Activated CD4-positive, CD25-positive, alpha-beta regulatory T cell treated with anti-CD3 and anti-CD28 coated beads, Interleukin-2, amount 50 U/mL, for 24 hours (primary cell): Measurements from ENCODE around the gene PIP4K2A.
"Not testable (repeated sequence)": the region's sequence is repeated elsewhere in the genome, so short reads cannot be mapped to it uniquely, and the experiment has no call there.

Experiments used
- ATAC-seq, 2 donors: fragments of 150-1000 bp; cut with Tn5 transposase; one replicate each; pipeline ENCODE4 v1.10.0; 2021; ENCODE audit warnings: mild to moderate bottlenecking in 1 of 2, moderate library complexity in 1 of 2

PIP4K2A gene

GRCh38 chr10:22714479-22715289, at the start of gene PIP4K2A:
PIP4K2A (minus strand) TSS chr10:22714578; CDS start chr10:22714326, 252 bp downstream.
- peak; percentile 84 to 85 for ATAC-seq

GRCh38 chr10:22761569-22762220, 47.3 kb upstream of the PIP4K2A start:
- no peak for ATAC-seq

- no peak for ATAC-seq
These were observed 45.6 kb upstream of the PIP4K2A start for GRCh38 chr10:22760025-22760424.

DNA sequence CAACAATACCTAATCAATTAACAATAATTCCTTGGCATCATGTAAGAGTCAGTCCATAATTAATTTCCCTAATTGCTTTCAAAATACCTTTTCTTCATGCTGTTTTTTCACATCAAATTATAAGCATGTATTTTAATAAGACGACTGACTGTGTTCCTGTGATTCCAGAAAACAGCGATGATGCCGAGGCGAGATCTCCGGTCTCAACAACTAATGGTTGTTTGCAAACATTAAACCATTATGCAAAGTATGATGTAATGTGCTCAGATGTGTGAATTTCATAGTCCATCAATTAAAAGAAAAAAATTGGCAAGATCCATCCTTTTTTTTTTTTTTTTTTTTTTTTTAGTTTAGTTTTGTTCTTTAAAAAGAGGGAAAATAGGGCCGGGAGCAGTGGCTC, 44.5 kb upstream of the PIP4K2A start:
- no peak for ATAC-seq

DNA sequence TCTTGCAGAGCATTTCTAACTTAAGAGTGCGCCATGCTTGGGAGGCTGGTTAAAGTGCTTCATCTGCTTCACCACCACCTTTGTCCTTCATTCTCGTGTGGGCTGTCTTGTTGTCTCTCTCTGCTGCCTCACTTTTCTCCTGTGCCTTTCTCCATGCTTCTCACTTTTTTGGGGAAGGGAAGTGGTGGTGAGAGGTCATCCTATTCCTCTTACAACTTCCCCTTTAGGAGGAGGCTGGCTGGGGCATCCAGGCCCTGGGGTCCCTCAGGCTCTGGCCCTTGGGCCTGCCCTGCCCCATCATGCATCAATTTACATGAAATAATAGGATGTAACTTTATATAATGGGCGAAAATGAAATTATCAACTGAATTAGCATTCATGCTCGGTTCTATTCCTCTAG, 39.9 kb upstream of the PIP4K2A start:
- ATAC-seq: no peak

DNA sequence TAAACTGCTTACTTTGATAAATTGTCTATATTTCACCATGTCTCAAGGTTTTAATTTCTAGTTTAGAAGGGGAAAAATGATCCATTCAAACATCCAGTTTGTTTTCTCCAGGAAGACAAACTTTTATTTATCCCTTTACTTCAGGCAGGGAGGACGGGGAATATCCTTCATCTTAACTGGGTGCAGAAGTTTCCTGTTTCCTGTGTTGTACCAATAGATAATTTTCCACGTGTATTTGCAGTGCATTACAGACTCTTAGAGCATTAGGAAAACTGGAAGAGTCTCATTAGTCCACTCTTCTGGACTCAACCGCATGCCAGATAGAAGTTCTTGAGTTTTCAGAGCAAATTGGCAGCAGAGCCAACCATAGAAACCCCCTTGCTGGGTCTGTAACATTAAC, 39.4 kb upstream of the PIP4K2A start:
- ATAC-seq: no peak

DNA sequence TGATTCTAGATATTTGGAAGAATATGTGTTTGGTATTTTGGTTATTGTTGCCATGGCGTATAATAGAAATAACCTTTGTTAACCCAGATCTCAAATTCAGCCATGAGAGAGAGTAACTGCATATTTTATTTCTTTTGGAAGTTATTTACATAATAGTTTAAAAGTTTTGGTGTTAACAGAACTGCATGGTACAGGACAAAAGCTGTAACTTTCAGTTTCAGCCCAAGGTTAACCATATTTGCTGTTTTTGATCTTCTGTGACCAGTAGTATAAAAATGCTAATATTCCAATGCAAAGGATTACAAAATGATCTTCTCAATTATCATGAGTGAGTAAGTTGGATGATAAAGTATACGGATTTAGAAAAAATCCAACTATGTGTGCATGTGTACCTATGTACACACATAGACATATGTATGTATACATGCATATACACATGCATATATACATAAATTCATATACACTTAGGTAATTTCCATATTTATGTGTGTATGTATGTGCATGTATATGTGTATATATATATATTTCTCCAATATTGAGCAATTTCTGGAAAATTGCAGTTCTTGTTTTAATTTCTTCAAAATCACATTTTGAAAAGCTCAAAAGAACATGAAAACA, 38.0 kb upstream of the PIP4K2A start:
- ATAC-seq: no peak

DNA sequence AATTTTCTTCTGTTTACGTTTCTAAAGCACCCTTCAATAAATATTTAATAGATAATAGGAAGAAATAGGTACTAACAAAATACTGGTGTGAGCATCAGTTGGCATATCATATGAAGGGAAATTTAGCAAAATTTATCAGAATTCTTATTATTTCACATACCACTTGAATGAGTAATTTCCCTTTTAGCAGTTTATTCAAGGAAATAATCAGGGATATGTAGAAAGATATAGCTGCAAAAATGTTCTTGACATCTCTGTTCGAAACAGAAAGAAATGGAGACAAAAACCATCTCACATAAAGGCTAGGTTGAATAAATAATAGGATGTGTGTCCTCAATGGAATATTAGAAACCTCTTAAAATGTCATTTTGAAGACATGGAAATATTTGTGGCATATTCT, 35.8 kb upstream of the PIP4K2A start:
- ATAC-seq: no peak

DNA sequence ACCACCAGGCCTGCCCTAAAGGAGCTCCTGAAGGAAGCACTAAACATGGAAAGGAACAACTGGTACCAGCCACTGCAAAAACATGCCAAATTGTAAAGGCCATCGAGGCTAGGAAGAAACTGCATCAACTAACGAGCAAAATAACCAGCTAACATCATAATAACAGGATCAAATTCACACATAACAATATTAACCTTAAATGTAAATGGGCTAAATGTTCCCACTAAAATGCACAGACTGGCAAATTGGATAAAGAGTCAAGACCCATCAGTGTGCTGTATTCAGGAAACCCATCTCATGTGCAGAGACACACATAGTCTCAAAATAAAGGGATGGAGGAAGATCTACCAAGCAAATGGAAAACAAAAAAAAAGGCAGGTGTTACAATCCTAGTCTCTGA, 30.5 kb upstream of the PIP4K2A start:
- not testable (repeated sequence) for ATAC-seq

DNA sequence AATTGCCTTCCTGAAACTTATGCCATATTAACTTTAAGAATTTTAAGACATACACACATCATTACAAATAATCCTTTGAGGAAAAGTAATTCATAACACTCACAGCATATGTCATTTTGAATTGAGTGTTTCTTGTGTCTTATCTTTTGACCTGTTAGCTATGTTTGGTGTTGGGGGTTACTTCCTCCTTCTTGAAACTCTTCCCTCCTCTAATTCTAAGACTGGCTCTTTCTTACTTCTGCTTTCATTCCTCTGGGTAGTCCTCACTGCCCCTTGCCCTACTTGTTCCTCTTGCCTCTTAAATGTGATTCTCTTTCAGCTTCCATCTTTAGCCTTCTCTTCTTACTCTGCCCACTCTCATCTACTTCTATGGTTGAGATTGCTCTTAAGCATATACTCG, 28.3 kb upstream of the PIP4K2A start:
- ATAC-seq: peak in 1 of 2 donors; percentile 24

- ATAC-seq: not testable (repeated sequence)
These were observed 27.3 kb upstream of the PIP4K2A start for GRCh38 chr10:22741631-22742030.

GRCh38 chr10:22740180-22740579, 25.8 kb upstream of the PIP4K2A start:
- ATAC-seq: no peak

- no peak for ATAC-seq
These were observed 23.2 kb upstream of the PIP4K2A start for GRCh38 chr10:22737587-22737986.

GRCh38 chr10:22736134-22736533, 21.8 kb upstream of the PIP4K2A start:
- ATAC-seq: no peak

DNA sequence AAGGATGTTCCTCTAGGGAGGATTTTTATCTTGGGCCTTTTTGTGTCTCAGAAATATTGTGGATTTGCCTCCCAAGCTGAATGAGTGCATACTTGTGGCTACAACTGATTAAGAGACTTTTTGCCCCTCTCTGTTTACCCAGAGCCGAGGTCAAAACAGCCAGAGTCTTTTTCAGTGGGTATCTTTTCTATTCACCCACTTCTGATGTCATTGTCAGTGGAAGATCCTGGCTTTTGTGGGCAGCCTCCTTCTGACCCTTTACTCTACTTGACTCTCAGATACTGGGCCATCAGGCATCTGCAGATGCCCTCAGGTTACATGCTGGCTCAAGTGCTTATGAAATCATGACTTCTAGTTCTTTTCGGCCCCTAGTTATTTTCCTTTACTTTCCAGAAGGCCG, 19.6 kb upstream of the PIP4K2A start:
- no peak for ATAC-seq

- ATAC-seq: no peak
These were observed 13.3 kb upstream of the PIP4K2A start for GRCh38 chr10:22727663-22728062.

DNA sequence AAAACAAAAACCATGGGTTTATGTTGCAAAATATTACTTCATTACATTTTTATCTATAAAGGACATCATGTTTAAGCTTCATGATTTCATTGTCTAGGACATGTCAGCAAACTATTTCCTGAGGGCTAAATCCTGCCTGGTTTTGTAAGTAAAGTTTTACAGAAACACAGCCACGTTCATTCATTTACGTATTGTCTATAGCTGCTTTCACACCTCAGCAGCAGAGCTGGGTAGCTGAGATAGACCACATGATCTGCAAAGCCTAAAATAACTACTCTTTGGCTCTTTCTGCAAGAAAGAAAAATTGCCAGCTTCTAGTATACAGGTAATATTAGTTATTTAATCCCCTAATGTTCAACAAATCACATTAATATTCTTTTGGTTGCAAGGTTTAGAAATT, 12.7 kb upstream of the PIP4K2A start:
- no peak for ATAC-seq

- no peak for ATAC-seq
These were observed 10.4 kb upstream of the PIP4K2A start for GRCh38 chr10:22724773-22725172.

DNA sequence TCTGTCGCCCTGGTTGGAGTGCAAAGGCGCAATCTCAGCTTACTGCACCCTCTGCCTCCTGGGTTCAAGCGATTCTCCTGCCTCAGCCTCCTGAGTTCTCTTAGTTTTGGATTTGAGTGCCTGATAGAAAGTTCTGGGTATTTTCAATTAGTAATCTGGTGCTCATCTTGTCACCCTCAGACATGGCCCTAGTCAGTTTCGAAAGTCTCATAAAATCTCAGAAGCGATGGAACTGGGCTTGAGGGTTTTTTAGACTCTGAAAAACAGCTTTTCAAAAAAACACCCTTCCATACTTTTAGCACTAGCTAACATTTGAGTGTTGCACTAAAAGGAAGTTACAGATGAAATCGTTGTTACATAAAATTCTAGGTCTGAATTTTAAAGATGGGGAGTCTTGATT, 9.4 kb upstream of the PIP4K2A start:
- peak in 1 of 2 donors; percentile 34 for ATAC-seq

GRCh38 chr10:22723343-22723779, 9.0 kb upstream of the PIP4K2A start:
- peak; percentile 47 to 51 for ATAC-seq

- no peak for ATAC-seq
These were observed 8.3 kb upstream of the PIP4K2A start for GRCh38 chr10:22722626-22723169.

- no peak for ATAC-seq
These were observed 6.3 kb upstream of the PIP4K2A start for GRCh38 chr10:22720667-22721066.

DNA sequence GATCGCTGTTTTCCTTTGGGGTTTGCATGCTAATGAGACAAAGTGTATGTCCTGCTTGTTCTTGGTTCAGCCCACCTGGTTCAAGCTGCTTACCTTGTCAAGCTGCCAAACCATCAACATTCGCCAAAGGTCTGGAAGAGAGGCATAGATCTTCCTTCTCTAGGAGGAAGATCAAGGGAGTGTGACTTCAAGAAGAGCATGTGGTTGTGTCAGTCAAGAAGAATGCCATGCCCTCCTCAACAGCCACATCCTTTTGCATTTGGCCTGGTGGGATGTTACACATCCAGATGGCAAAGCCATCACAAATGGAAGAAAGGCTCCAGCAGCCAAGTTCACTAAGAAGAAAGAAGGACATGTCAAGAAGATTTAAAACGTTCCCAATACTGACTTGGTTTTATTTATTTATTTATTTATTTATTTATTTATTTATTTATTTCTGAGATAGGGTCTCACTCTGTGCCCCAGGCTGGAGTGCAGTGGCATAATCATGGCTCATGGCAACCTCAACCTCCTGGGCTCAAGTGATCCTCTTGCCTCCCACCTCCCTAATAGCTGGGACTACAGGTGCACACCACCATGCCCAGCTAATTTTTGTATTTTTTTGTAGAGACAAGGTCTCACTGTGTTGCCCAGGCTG, 5.1 kb upstream of the PIP4K2A start:
- no peak for ATAC-seq
